ENCODE results near the gene ADAMTSL3. TPM values are rescaled to one million over a fixed set of nuclear protein-coding genes. Genes with fewer than 3 reads are reported as not detected.

ADAMTSL3 gene
- total RNA-seq, 1 donor: 2.0 TPM

DNA sequence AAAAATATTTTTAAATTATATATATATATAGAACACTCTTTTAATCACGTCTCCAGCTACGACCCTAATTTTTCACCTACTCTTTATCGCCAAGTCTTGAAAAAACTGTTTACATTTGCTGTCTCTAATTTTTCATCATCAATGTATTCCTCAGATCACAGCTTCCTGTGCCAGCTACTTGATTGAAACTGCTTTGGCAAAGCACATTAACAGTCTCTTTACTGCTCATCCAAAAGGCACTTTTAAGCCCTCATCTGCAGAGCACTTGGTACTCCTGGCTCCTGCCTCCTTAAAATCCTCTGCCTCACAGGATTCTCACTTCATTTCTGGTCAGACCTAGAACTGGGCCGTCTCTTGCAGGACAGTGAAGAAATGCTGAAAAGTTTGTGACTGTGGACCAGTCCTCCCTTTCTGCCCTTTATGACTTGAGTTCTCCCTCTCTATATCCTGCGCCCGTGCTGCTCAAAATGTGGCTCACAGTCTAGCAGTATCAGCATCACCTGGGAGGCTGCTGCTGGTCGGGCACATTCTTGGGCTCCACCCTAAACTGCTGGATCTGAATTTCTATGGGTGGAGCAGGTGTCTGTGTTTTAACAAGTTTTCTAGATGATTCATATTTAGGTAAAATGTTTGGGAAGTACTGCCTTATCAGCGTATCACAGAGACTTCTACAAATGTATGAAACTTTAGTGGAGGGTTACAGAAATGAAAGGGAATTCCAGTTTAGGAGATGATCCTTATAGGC, 196.8 kb downstream of the ADAMTSL3 start:
- DNase-seq (ENCODE audit: low read depth): no peak
- TF ChIP-seq, protein P1, sequence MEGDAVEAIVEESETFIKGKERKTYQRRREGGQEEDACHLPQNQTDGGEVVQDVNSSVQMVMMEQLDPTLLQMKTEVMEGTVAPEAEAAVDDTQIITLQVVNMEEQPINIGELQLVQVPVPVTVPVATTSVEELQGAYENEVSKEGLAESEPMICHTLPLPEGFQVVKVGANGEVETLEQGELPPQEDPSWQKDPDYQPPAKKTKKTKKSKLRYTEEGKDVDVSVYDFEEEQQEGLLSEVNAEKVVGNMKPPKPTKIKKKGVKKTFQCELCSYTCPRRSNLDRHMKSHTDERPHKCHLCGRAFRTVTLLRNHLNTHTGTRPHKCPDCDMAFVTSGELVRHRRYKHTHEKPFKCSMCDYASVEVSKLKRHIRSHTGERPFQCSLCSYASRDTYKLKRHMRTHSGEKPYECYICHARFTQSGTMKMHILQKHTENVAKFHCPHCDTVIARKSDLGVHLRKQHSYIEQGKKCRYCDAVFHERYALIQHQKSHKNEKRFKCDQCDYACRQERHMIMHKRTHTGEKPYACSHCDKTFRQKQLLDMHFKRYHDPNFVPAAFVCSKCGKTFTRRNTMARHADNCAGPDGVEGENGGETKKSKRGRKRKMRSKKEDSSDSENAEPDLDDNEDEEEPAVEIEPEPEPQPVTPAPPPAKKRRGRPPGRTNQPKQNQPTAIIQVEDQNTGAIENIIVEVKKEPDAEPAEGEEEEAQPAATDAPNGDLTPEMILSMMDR (IDR thresholded peaks at IDR 0.05; ENCODE audit: insufficient read depth, low read length): no peak
- H3K4me3 ChIP-seq (ENCODE audit: low read depth, low read length): no peak overlapping the region

DNA sequence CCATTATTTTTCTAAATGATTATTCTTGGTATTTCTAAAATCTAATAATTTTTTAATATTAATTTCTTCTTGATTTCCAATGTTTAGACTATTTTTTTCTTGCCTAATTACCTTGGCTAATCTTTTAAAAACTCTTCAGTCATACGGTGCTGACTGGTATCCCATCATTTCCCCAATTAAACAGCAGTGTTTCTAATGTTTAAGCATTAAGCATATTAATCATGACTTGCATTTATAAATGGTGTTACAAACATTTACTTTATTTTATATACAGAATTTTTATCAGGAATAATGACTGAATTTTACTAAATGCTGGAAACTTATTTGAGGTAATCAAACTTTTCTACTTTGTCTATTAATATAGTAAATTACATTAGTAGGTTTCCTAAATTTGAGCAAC, 199.3 kb downstream of the ADAMTSL3 start:
- TF ChIP-seq, protein P1 (IDR thresholded peaks at IDR 0.05; ENCODE audit: insufficient read depth, low read length): no peak
- DNase-seq (ENCODE audit: low read depth): no peak
- H3K4me3 ChIP-seq (ENCODE audit: low read depth, low read length): no peak overlapping the region

DNA sequence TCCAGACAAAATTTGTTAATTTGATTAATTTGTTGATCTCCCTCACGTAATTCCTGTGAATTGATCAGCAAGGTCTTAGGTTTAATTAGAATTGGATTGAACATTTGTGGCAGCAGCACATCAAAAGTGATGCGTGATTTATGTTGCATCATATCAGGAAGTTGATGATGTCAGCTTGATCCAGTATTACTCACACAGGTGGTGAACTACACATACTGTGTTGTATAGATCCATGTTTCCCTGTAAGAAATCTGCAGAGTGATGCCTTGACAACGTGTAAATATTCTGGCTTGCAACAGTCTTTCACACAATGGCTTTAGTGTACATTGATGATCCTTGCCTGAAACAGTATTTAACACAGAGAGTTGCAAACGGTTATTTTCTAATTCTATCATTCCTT, 200.4 kb downstream of the ADAMTSL3 start:
- TF ChIP-seq, protein P1 (IDR thresholded peaks at IDR 0.05; ENCODE audit: insufficient read depth, low read length): no peak
- no peak for DNase-seq (ENCODE audit: low read depth)
- H3K4me3 ChIP-seq (ENCODE audit: low read depth, low read length): no peak overlapping the region

DNA sequence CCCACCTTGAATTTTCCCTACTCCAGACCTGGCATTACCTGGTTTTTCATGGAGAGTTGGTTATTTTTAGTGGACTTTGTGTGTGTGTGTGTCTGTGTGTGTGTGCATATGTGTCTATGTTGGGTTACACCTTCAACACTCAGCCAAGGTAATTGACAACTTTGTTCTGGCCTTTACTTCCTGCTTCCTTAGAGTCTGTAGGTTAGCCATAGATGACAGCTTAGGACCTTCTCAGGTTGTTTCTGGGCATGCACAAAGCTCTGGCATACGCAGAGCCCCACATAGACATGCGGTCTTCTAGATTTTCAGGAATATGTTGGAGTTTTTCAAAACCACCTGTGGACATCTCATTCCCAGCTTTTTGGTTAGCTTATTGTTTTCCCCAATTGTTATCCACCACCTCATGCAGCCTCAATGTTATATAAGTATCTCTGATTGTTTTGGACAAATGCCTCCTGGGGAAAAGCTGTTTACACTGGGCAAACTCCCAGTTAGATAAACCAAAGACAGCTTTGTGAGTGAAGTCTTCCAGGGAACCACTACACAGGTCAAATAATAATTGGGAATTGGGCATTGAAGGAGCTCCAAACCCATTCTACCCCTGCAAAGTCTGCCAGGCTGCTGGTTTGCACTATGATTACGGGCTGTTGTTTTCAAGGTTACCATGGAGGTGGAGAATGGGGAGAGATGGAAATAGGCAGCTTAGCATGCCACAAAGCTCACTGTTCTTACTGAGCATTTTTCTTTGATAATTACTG, 201.2 kb downstream of the ADAMTSL3 start:
- H3K4me3 ChIP-seq (ENCODE audit: low read depth, low read length): no peak overlapping the region
- peak; percentile 89 for DNase-seq (ENCODE audit: low read depth)

DNA sequence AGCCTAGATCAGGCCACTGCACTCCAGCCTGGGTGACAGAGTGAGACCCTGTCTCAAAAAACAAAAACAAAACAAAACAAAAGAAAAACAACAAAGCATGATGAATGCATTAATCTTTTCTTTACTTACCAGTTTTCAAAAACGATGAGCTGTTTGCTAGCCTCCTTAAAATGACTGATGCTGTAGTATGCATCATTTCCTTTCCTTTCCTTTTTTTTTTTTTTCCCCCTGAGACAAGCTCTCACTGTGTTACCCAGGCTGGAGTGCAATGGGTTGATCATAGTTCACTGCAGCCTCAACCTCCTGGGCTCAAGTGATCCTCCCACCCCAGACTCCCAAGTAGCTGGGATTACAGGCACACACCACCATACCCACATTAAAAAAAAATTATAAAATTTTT, 202.0 kb downstream of the ADAMTSL3 start:
- TF ChIP-seq, protein P1 (IDR thresholded peaks at IDR 0.05; ENCODE audit: insufficient read depth, low read length): no peak
- H3K4me3 ChIP-seq (ENCODE audit: low read depth, low read length): no peak overlapping the region
- no peak for DNase-seq (ENCODE audit: low read depth)

More for the DNA sequence above, 201.2 kb downstream of the ADAMTSL3 start:
- TF ChIP-seq, protein P1 (IDR thresholded peaks at IDR 0.05; ENCODE audit: insufficient read depth, low read length): no peak

DNA sequence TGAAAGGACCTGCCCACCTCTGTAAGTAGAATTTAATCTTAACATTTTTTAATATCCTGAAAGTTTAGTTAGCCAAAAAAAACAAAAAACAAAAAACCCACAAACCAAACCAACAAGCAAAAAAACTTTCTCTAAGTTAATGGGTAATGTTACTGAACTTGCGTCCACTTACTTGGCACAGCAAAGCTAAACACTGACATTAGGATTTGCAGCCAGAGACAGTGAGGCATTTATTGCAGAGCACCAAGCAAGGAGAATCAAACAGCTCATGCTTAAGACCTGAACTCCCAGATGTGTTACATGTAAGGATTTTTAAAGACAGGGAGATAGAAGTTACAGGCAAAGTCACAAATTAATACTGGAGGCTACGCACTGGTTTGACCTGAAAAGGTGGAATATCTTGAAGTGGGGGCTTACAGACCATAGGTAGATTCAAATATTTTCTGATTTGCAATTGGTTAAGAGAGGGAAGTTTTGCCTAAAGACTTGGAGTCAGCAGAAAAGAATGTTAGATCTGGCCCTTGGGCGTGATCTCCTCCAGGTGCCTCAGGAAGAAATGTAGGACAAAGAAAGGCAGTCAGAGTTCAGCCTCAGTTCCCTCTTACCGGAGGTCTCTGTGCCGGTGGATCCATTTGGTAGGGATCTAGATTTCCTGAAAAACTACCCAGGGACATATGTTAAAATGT, 205.0 kb downstream of the ADAMTSL3 start:
- TF ChIP-seq, protein P1 (IDR thresholded peaks at IDR 0.05; ENCODE audit: insufficient read depth, low read length): no peak
- no peak overlapping the region for H3K4me3 ChIP-seq (ENCODE audit: low read depth, low read length)
- DNase-seq (ENCODE audit: low read depth): no peak

Measured in fibroblast of the aortic adventitia (primary cell).